ENCODE measurements around the gene WIPI1. TPM values are rescaled to one million over a fixed set of nuclear protein-coding genes. Genes with fewer than 3 reads are reported as not detected.

WIPI1 gene
- total RNA-seq, 2 donors from 2014 or later = 54.2 to 58.3 TPM

DNA sequence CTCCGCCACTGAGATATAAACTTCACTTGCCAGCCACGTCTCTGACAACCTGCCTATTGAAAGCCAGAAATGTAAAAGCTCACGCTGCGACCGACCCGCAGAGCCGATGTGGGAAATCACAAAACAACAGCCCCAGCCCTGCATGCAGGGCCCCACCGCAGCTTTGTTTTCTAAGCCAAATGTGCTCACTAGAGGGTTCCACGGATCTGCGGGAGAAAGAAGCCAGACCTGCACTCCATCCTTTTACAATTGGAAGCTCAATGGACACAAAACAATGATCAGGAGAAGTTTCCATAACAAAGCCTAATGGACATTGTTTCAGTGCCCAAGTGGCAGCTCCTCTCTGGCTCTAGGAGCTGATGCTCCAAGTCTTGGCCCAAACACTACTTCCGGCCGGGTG, 33.1 kb downstream of the WIPI1 start:
- Histone ChIP-seq H3K27ac (no peak overlapping the region), H3K9me3 (peaks cover 3% of the 10 kb centered on the region), H3K4me3 (no peak overlapping the region), H3K36me3 (peaks cover 86% of the 10 kb centered on the region), H3K4me1 (ENCODE audit: control insufficient read depth in 1 of 2, low read depth in 2 of 2) (no peaks in the 10 kb centered on the region), H3K27me3 (replicated peaks; ENCODE audit: insufficient read depth) (no peaks in the 10 kb centered on the region)
- no peak for ATAC-seq (ENCODE audit: insufficient number of reproducible peaks, low FRiP score, low read depth)
- TF ChIP-seq, protein P1, sequence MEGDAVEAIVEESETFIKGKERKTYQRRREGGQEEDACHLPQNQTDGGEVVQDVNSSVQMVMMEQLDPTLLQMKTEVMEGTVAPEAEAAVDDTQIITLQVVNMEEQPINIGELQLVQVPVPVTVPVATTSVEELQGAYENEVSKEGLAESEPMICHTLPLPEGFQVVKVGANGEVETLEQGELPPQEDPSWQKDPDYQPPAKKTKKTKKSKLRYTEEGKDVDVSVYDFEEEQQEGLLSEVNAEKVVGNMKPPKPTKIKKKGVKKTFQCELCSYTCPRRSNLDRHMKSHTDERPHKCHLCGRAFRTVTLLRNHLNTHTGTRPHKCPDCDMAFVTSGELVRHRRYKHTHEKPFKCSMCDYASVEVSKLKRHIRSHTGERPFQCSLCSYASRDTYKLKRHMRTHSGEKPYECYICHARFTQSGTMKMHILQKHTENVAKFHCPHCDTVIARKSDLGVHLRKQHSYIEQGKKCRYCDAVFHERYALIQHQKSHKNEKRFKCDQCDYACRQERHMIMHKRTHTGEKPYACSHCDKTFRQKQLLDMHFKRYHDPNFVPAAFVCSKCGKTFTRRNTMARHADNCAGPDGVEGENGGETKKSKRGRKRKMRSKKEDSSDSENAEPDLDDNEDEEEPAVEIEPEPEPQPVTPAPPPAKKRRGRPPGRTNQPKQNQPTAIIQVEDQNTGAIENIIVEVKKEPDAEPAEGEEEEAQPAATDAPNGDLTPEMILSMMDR (IDR thresholded peaks at IDR 0.05) = no peak
- no peak for DNase-seq (ENCODE audit: low spot score)

DNA sequence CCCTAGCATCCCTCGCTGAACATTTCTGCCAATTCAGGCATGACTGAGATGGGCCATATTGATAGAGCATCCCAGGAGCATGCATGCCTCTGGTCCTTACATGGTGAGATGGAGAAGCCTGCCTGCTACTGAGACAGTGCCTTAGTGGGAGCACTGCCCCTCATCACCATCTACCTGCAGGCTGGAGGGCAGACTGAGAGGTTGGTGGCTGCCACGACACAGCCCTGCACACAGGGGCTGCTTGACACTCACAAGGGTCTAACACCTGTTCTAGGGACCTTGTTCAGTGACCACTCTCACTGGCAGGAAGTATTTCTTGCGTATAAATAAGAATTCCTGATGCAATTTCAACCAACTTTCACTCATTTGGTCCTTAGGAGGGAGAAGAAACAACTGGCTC, 34.0 kb downstream of the WIPI1 start:
- Histone ChIP-seq H3K27me3 (replicated peaks; ENCODE audit: insufficient read depth) (no peaks in the 10 kb centered on the region), H3K4me1 (ENCODE audit: control insufficient read depth in 1 of 2, low read depth in 2 of 2) (no peaks in the 10 kb centered on the region), H3K4me3 (no peak overlapping the region), H3K27ac (no peak overlapping the region), H3K36me3 (peaks cover 80% of the 10 kb centered on the region), H3K9me3 (peaks cover 10% of the 10 kb centered on the region)
- ATAC-seq (ENCODE audit: insufficient number of reproducible peaks, low FRiP score, low read depth) (no peak), DNase-seq (ENCODE audit: low spot score) (no peak)
- TF ChIP-seq, protein P1 (IDR thresholded peaks at IDR 0.05) = no peak

DNA sequence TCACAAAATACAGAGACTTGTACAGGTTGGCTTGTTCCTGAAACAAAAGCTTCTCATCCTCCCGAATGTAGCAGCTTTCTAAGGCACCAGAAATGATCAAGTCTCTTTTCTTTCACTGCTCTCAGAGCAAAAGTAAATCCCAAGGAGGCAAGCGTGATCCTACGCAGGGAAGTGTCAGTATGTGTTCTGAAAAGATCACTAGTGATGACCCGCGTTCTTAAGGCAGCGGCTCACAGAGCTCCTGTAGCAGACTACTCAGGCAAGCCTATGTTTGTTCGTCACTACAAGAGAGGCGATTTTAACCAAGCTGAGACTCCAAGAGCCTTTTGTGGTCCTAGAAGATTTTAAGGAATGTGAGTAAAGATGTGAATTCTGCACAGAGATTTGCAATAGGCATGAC, 34.5 kb downstream of the WIPI1 start:
- Histone ChIP-seq H3K4me1 (ENCODE audit: control insufficient read depth in 1 of 2, low read depth in 2 of 2) (no peaks in the 10 kb centered on the region), H3K36me3 (peaks cover 75% of the 10 kb centered on the region)

DNA sequence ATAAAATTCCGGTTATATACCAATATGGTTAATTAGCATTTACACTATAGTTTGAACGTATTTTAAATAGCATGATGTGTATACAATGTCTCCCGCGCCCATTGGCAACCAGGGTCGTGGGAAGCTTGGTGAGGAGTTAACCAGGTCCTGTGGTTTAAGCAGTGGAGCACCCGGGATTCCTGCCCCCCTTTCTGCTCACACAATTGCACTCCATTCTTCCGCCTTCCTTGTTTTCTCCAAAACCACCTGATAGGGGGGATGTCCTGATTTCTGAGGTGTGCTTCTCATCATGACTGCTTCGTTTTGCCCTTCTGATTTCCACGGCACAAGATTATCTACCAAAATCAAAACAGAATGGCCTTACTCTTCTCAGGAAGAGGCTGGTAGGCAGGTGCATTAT, 35.8 kb downstream of the WIPI1 start:
- TF ChIP-seq, protein P1 (IDR thresholded peaks at IDR 0.05) = no peak
- DNase-seq (ENCODE audit: low spot score) = no peak
- peaks cover 62% of the 10 kb centered on the region for H3K36me3 ChIP-seq

More for the DNA sequence above, 34.5 kb downstream of the WIPI1 start:
- Histone ChIP-seq H3K27me3 (replicated peaks; ENCODE audit: insufficient read depth) (no peaks in the 10 kb centered on the region), H3K9me3 (peaks cover 10% of the 10 kb centered on the region), H3K4me3 (no peak overlapping the region), H3K27ac (no peak overlapping the region)
- no peak for DNase-seq (ENCODE audit: low spot score)
- no peak for ATAC-seq (ENCODE audit: insufficient number of reproducible peaks, low FRiP score, low read depth)
- TF ChIP-seq, protein P1 (IDR thresholded peaks at IDR 0.05) = no peak

DNA sequence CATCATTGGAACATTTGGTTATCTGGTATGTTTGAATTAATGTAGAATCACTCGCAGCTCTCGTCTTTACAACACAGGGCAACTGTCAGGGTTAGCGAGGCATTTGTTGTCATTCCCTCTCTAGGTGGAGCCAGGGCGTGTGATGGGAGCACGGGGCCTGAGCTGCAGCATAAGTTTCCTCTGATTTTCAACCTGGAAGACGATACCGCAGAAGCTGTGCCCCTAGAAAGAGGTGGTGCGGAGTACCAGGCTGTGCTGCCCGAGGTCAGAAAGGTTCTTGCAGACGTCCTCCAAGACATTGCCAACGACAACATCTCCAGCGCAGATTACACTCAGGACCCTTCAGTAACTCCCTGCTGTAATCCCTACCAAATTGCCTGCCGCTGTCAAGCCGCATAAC, 37.2 kb downstream of the WIPI1 start:
- DNase-seq (ENCODE audit: low spot score) = no peak
- TF ChIP-seq, protein P1 (IDR thresholded peaks at IDR 0.05) = no peak
- peaks cover 52% of the 10 kb centered on the region for H3K36me3 ChIP-seq

More for the DNA sequence above, 35.8 kb downstream of the WIPI1 start:
- H3K27ac ChIP-seq = no peak overlapping the region
- H3K4me3 ChIP-seq = no peak overlapping the region
- no peak for ATAC-seq (ENCODE audit: insufficient number of reproducible peaks, low FRiP score, low read depth)
- no peaks in the 10 kb centered on the region for H3K27me3 ChIP-seq (replicated peaks; ENCODE audit: insufficient read depth)
- peaks cover 19% of the 10 kb centered on the region for H3K9me3 ChIP-seq
- no peaks in the 10 kb centered on the region for H3K4me1 ChIP-seq (ENCODE audit: control insufficient read depth in 1 of 2, low read depth in 2 of 2)

More for the DNA sequence above, 37.2 kb downstream of the WIPI1 start:
- H3K4me1 ChIP-seq (ENCODE audit: control insufficient read depth in 1 of 2, low read depth in 2 of 2) = no peaks in the 10 kb centered on the region
- no peak overlapping the region for H3K4me3 ChIP-seq
- no peaks in the 10 kb centered on the region for H3K27me3 ChIP-seq (replicated peaks; ENCODE audit: insufficient read depth)
- no peak overlapping the region for H3K27ac ChIP-seq
- peaks cover 32% of the 10 kb centered on the region for H3K9me3 ChIP-seq
- no peak for ATAC-seq (ENCODE audit: insufficient number of reproducible peaks, low FRiP score, low read depth)
